Ovary (tissue), 1 donor: Measurements from ENCODE around the gene COL23A1.

ENCODE experiments used
- EP300 ChIP-seq: sonication (generic); formaldehyde crosslinking; IDR thresholded peaks from one replicate; pipeline ENCODE4 v1.6.1; 2017; ENCODE audit warnings: antibody characterized with exemption
- POLR2A ChIP-seq: fragments of 450-650 bp; IDR thresholded peaks from one replicate; pipeline ENCODE4 v1.6.1; 2017; ENCODE audit warnings: antibody characterized with exemption, mild to moderate bottlenecking, moderate library complexity

GRCh38 chr5:178364326-178364675, 225.9 kb downstream of the COL23A1 start:
- TF ChIP-seq POLR2A (no peak), EP300 (no peak)
